ENCODE measurements around the gene SNRPE.

SNRPE gene

DNA sequence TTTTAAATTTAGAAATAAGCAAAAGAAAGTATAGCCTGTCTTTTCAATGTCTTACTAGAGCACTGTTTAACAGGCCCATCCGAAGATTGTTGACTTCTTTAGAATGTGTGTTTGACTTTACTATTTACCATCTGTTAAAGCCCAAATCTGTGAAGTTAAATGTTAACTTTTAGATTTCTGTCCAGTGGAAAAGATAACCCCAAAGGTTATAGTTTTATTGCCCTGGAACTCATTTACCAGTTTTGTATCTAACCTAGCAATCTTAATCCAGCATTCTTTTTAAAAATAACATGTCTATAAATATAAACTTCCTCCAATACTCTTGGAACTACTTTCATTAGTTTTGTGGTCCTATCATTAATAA lies 37.9 kb downstream of the SNRPE start:
- DNase-seq (ENCODE audit: low read depth), result no peak

DNA sequence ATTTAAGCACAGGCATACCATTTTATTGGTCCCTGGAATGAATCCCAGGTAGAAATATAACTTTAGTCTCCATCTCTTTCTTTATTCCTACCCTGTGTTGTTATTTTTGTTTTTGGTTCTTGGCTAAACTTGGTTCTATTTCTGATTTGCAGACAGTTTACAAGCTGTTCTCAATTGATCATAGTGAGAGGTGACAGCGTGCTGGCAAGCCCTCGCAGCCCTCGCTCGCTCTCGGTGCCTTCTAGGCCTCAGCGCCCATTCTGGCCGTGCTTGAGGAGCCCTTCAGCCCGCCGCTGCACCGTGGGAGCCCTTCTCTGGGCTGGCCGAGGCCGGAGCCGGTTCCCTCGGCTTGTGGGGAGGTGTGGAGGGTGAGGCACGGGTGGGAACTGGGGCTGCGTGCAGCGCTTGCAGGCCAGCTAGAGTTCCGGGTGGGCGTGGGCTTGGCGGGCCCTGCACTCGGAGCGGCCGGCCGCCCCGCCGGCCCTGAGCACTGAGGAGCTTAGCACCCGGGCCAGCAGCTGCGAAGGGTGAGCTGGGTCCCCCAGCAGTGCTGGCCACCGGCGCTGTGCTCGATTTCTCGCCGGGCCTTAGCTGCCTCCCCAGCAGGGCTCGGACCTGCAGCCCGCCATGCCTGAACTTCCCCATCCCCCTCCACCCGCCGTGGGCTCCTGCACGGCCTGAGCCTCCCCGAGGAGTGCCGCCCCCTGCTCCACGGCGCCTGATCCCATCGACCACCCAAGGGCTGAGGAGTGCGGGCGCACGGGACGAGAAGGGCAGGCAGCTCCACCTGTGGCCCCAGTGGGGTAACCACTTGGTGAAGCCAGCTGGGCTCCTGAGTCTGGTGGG lies 38.7 kb downstream of the SNRPE start:
- no peak for DNase-seq (ENCODE audit: low read depth)
- H3K4me3 ChIP-seq (ENCODE audit: control insufficient read depth, low read depth, low read length), result no peak overlapping the region

More for the DNA sequence above, 37.9 kb downstream of the SNRPE start:
- no peak overlapping the region for H3K4me3 ChIP-seq (ENCODE audit: control insufficient read depth, low read depth, low read length)
- TF ChIP-seq, protein P1, sequence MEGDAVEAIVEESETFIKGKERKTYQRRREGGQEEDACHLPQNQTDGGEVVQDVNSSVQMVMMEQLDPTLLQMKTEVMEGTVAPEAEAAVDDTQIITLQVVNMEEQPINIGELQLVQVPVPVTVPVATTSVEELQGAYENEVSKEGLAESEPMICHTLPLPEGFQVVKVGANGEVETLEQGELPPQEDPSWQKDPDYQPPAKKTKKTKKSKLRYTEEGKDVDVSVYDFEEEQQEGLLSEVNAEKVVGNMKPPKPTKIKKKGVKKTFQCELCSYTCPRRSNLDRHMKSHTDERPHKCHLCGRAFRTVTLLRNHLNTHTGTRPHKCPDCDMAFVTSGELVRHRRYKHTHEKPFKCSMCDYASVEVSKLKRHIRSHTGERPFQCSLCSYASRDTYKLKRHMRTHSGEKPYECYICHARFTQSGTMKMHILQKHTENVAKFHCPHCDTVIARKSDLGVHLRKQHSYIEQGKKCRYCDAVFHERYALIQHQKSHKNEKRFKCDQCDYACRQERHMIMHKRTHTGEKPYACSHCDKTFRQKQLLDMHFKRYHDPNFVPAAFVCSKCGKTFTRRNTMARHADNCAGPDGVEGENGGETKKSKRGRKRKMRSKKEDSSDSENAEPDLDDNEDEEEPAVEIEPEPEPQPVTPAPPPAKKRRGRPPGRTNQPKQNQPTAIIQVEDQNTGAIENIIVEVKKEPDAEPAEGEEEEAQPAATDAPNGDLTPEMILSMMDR (conservative IDR thresholded peaks at IDR 0.05; ENCODE audit: control insufficient read depth, insufficient read depth, low read depth, low read length), result no peak

DNA sequence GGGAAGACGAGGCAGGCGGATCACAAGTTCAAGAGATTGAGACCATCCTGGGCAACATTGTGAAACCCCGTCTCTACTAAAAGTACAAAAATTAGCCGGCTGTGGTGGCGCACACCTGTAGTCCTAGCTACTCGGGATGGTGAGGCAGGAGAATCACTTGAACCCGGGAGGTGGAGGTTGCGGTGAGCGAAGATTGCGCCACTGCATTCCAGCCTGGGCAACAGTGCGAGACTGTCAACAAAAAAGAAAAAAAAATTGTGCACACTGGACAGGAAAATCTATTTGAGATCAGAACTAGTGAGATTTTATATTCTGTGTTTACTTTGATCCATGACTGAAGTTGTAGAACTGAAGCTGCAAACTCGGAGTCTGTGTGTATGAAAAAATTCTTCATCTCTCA lies 40.2 kb downstream of the SNRPE start:
- TF ChIP-seq, protein P1 (conservative IDR thresholded peaks at IDR 0.05; ENCODE audit: control insufficient read depth, insufficient read depth, low read depth, low read length), result no peak
- H3K4me3 ChIP-seq (ENCODE audit: control insufficient read depth, low read depth, low read length), result no peak overlapping the region
- DNase-seq (ENCODE audit: low read depth), result no peak

More for the DNA sequence above, 38.7 kb downstream of the SNRPE start:
- TF ChIP-seq, protein P1 (conservative IDR thresholded peaks at IDR 0.05; ENCODE audit: control insufficient read depth, insufficient read depth, low read depth, low read length), result no peak

DNA sequence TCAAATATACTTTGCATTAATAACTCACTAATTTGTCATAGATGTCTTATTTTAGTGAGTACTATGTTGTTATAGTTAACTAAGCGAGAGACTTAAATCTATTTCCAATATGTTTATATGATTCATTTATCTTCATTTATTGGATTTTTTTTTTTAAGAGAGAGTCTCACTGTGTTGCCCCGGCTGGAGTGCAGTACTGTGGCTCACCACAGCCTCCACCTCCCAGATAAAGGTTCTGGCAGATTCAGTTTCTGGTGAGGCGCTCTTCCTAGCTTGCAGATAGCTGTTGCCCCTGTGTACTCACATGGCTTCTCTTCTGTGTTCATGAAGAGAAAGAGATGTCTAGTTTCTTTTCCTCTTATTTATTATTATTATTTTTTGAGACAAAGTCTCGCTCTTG lies 43.9 kb downstream of the SNRPE start:
- no peak overlapping the region for H3K4me3 ChIP-seq (ENCODE audit: control insufficient read depth, low read depth, low read length)
- TF ChIP-seq, protein P1 (conservative IDR thresholded peaks at IDR 0.05; ENCODE audit: control insufficient read depth, insufficient read depth, low read depth, low read length), result no peak
- DNase-seq (ENCODE audit: low read depth), result no peak

DNA sequence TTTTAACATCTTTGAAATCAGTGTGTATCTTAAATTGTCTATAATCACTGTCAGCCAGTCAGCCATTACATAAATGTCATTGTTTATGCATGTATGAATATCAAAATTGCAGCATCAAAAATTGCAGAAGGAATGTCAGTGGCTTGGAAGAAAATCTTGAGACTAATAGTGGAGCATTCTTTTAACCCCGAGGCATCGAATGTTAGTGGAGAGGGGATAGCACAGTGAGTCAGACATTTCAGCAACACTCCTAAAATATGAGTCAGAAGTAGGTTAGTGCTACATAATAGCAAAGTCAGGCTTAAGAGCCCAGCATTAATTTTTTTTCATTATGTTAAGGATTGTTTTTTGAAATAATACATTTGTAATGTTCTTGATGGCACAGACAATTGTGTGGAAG lies 45.5 kb downstream of the SNRPE start:
- no peak overlapping the region for H3K4me3 ChIP-seq (ENCODE audit: control insufficient read depth, low read depth, low read length)
- peak; percentile 87 for DNase-seq (ENCODE audit: low read depth)
- TF ChIP-seq, protein P1 (conservative IDR thresholded peaks at IDR 0.05; ENCODE audit: control insufficient read depth, insufficient read depth, low read depth, low read length), result no peak

DNA sequence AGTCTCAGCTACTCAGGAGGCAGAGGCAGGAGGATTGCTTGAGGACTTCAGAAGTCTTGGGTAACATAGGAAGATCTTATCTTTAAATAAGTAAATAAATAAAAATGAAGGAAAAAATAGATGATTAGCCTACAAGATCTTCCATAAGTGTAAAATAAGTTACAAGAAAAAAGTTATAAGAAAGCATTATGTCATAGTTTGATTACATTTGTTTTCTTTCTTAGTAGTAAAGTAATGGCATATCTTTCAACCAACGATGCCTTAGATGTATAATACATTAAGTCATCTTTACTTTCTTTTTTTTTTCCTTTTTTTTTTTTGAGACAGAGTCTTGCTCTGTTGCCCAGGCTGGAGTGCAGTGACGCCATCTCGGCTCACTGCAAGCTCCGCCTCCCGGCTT lies 46.5 kb downstream of the SNRPE start:
- no peak overlapping the region for H3K4me3 ChIP-seq (ENCODE audit: control insufficient read depth, low read depth, low read length)
- no peak for DNase-seq (ENCODE audit: low read depth)
- TF ChIP-seq, protein P1 (conservative IDR thresholded peaks at IDR 0.05; ENCODE audit: control insufficient read depth, insufficient read depth, low read depth, low read length), result no peak

Data from fibroblast of mammary gland (primary cell).